Right ventricle myocardium inferior (tissue), 1 donor: ENCODE results near the gene ARSB. TPM values are rescaled to one million over a fixed set of nuclear protein-coding genes. Genes with fewer than 3 reads are reported as not detected.
A peak's percentile ranks its signal among the peaks of the same experiment; 100 is the strongest.
"Not testable (repeated sequence)": the region's sequence is repeated elsewhere in the genome, so short reads cannot be mapped to it uniquely, and the experiment has no call there.

ENCODE experiments used
- ATAC-seq: fragments of 200-7000 bp; cut with Tn5 transposase; one replicate; pipeline ENCODE4 v1.9.1; 2020; ENCODE audit warnings: mild to moderate bottlenecking, moderate library complexity
- DNase-seq: peaks from one replicate; pipeline ENCODE4 v3.0.0; 2021; ENCODE audit errors: missing footprints
- intact Hi-C: fragments of 100-400 bp; cut with DNase I; formaldehyde crosslinking; loops from one replicate; pipeline ENCODE4 v1.11.0; 2022
- total RNA-seq: library from RNA; stranded (reverse); fragmentation: NEBNext Ultra II Directional; extraction: Animal tissue kit (Norgen Biotek cat#: 25700); gene quantifications from one replicate; pipeline ENCODE4 v1.2.1, GENCODE V29; 2021
- donor health status: DM: no; HTN: yes; CAD: no; lungs with severe emphysema.

ARSB gene
- total RNA-seq, 1 donor from 2014 or later = 11.9 TPM

GRCh38 chr5:78887384-78888118 lies 97.6 kb downstream of the ARSB start:
- ATAC-seq = no peak

GRCh38 chr5:78886341-78887230 lies 98.5 kb downstream of the ARSB start:
- intact Hi-C loops = loop anchor here (10.0 kb wide), 1 partner anchor 52 kb away; no protein-coding TSS in a partner anchor
- ATAC-seq (no peak), DNase-seq (no peak)

More at GRCh38 chr5:78887384-78888118, 97.6 kb downstream of the ARSB start:
- intact Hi-C loops = loop anchor here (10.0 kb wide), 1 partner anchor 53 kb away; no protein-coding TSS in a partner anchor
- no peak for DNase-seq

GRCh38 chr5:78881884-78882283 lies 103.2 kb downstream of the ARSB start:
- no peak for ATAC-seq
- intact Hi-C loops = loop anchor here (10.0 kb wide), 1 partner anchor 47 kb away; no protein-coding TSS in a partner anchor
- no peak for DNase-seq

- no peak for DNase-seq
- intact Hi-C loops = no loop called here
- no peak for ATAC-seq
Observed at GRCh38 chr5:78879516-78879915, 105.6 kb downstream of the ARSB start.

- DNase-seq, ATAC-seq, intact Hi-C loops: not testable (repeated sequence)
Observed at GRCh38 chr5:78866076-78866475, 119.0 kb downstream of the ARSB start.

- no peak for DNase-seq
- ATAC-seq = no peak
- intact Hi-C loops = no loop called here
Observed at GRCh38 chr5:78858364-78858763, 126.7 kb downstream of the ARSB start.

GRCh38 chr5:78855026-78855425 lies 130.1 kb downstream of the ARSB start:
- intact Hi-C loops = no loop called here
- ATAC-seq (no peak), DNase-seq (no peak)

- DNase-seq, ATAC-seq, intact Hi-C loops: not testable (repeated sequence)
Observed at GRCh38 chr5:78851891-78852290, 133.2 kb downstream of the ARSB start.

- ATAC-seq (no peak), DNase-seq (no peak)
- intact Hi-C loops = no loop called here
Observed at GRCh38 chr5:78845470-78845869, 139.6 kb downstream of the ARSB start.

GRCh38 chr5:78843436-78843835 lies 141.7 kb downstream of the ARSB start:
- ATAC-seq = no peak
- DNase-seq = no peak
- intact Hi-C loops = no loop called here

- intact Hi-C loops = no loop called here
- ATAC-seq (no peak), DNase-seq (no peak)
Observed at GRCh38 chr5:78841767-78842166, 143.3 kb downstream of the ARSB start.

- ATAC-seq (no peak), DNase-seq (no peak)
- intact Hi-C loops = loop anchor here (10.0 kb wide), 1 partner anchor 46 kb away; no protein-coding TSS in a partner anchor
Observed at GRCh38 chr5:78838753-78839152, 146.4 kb downstream of the ARSB start.

- ATAC-seq (no peak), DNase-seq (no peak)
- intact Hi-C loops = loop anchor here (10.0 kb wide), 1 partner anchor 47 kb away; no protein-coding TSS in a partner anchor
Observed at GRCh38 chr5:78837836-78838235, 147.3 kb downstream of the ARSB start.

- DNase-seq (no peak), ATAC-seq (no peak)
- intact Hi-C loops = loop anchor here (10.0 kb wide), 1 partner anchor 50 kb away; no protein-coding TSS in a partner anchor
Observed at GRCh38 chr5:78835176-78835575, 149.9 kb downstream of the ARSB start.

GRCh38 chr5:78833284-78833683 lies 151.8 kb downstream of the ARSB start:
- DNase-seq = no peak
- intact Hi-C loops = loop anchor here (10.0 kb wide), 1 partner anchor 52 kb away; no protein-coding TSS in a partner anchor
- ATAC-seq = no peak

GRCh38 chr5:78830528-78831046 lies 154.5 kb downstream of the ARSB start:
- intact Hi-C loops = loop anchor here (10.0 kb wide), 1 partner anchor 54 kb away; no protein-coding TSS in a partner anchor
- peak; percentile 53 for ATAC-seq

GRCh38 chr5:78829811-78830527 lies 155.1 kb downstream of the ARSB start:
- peak; percentile 81 for DNase-seq
- ATAC-seq = peak; percentile 93
- intact Hi-C loops = loop anchor here (10.0 kb wide), 1 partner anchor 55 kb away; no protein-coding TSS in a partner anchor

More at GRCh38 chr5:78830528-78831046, 154.5 kb downstream of the ARSB start:
- DNase-seq = no peak

GRCh38 chr5:78827725-78828124 lies 157.4 kb downstream of the ARSB start:
- intact Hi-C loops = no loop called here
- DNase-seq = no peak
- no peak for ATAC-seq
